PFSK-1 (cell line): ENCODE measurements around the gene CDH6.

Source experiments
- POLR2AphosphoS5 ChIP-seq: IDR thresholded peaks from 2 replicates; pipeline ENCODE4 v1.6.1; 2012; ENCODE audit warnings: low read depth, mild to moderate bottlenecking, control low read depth, low read length, moderate library complexity
- SIN3A ChIP-seq: IDR thresholded peaks from 2 replicates; pipeline ENCODE4 v1.6.1; 2012; ENCODE audit warnings: mild to moderate bottlenecking, low read length, moderate library complexity, borderline replicate concordance; ENCODE audit not compliant: insufficient read depth
- TAF1 ChIP-seq: IDR thresholded peaks from 2 replicates; pipeline ENCODE4 v1.6.1; 2012; ENCODE audit warnings: low read length, control low read depth, borderline replicate concordance; ENCODE audit not compliant: insufficient read depth
- TF ChIP-seq, protein P1 (sequence below), 2 experiments: IDR thresholded peaks; 2 replicates each; pipeline versions ENCODE4 v1.6.1 to v1.8.0; 2011 to 2012; ENCODE audit warnings: low read depth in 2 of 2, low read length in 2 of 2, control low read depth in 1 of 2, inconsistent platforms in 1 of 2, mild to moderate bottlenecking in 1 of 2, moderate library complexity in 1 of 2; ENCODE audit not compliant: insufficient read depth in 1 of 2

DNA sequence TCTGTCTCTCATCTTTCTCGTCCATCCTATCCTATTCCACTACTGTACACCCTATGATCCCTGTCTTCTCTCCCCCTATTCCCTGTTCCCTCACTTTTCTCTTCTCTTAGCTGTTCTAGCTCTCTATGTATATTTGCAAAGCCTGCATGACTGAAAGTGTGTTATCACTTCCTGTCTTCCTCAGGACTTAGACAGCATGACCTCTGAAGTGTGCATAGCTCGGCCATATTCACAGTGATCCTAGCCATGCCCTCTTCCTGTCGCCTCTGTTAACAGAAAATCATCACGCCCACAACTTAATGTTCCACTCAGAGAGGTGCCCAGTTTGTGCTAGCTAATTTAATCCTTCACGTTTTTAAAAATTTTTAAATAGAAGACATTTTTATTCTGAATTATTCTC lies 35.8 kb upstream of the CDH6 start:
- TF ChIP-seq POLR2AphosphoS5 (no peak), SIN3A (no peak), TAF1 (no peak)
- TF ChIP-seq, protein P1, sequence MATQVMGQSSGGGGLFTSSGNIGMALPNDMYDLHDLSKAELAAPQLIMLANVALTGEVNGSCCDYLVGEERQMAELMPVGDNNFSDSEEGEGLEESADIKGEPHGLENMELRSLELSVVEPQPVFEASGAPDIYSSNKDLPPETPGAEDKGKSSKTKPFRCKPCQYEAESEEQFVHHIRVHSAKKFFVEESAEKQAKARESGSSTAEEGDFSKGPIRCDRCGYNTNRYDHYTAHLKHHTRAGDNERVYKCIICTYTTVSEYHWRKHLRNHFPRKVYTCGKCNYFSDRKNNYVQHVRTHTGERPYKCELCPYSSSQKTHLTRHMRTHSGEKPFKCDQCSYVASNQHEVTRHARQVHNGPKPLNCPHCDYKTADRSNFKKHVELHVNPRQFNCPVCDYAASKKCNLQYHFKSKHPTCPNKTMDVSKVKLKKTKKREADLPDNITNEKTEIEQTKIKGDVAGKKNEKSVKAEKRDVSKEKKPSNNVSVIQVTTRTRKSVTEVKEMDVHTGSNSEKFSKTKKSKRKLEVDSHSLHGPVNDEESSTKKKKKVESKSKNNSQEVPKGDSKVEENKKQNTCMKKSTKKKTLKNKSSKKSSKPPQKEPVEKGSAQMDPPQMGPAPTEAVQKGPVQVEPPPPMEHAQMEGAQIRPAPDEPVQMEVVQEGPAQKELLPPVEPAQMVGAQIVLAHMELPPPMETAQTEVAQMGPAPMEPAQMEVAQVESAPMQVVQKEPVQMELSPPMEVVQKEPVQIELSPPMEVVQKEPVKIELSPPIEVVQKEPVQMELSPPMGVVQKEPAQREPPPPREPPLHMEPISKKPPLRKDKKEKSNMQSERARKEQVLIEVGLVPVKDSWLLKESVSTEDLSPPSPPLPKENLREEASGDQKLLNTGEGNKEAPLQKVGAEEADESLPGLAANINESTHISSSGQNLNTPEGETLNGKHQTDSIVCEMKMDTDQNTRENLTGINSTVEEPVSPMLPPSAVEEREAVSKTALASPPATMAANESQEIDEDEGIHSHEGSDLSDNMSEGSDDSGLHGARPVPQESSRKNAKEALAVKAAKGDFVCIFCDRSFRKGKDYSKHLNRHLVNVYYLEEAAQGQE (IDR thresholded peaks at IDR 0.05; ENCODE audit: insufficient read depth in 1 of 2, low read depth in 2 of 2, low read length in 2 of 2), result no peak
